HG02571 (cell line): ENCODE results near the gene SCUBE2.

Experiments
- ATAC-seq: cut with Tn5 transposase; IDR thresholded peaks from one replicate; pipeline ENCODE4 v1.9.1; 2021; ENCODE audit warnings: mild to moderate bottlenecking, moderate library complexity; ENCODE audit not compliant: unreplicated experiment

Gene SCUBE2

DNA sequence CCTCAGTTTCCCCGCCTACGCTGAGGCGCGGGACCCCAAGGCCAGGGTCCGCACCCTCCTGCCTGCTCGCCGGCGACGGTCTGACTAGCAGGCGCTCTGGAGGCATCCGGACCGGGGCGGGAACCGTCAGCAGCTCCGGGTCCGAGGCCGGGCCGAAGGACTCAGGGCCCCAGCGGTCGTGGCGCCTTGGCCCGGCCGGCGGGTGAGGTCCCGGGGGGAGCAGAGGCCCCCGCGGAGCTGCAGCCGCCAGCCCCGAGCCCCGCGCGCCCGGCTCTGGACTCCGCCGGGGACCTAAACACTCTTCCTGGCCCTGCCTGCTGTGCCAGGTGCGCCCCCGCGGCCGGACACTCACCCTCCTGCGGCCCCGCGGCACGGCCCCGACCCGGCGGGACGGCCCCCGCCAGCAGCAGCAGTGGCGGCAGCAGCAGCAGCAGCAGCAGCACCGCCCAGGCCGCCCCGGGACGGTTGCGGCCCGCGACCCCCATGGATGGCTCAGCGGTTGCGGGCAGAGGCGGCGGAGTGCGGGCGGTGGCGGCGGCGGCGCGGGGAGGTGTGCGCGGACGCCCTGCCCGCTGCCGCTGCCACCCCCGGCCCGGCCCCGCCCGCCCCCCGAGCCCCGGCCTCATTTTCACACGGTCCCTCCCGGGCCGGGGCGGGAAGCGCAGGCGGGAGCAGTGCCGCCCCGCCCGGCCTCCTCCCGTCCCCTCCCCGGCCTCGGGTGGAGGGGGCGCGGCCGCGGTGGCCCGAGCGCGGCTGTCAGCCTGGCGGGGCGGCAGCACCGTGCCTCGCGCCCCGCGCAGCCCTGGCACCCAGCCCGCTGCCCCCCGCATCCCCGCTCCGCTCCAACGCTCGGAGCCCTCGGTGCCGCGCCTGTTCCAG, at the start of gene SCUBE2:
TSS of gene SCUBE2 (minus strand) at position 556 of the 879 bp plus-strand sequence. CDS start at position 485, 71 bp downstream.
- no peak for ATAC-seq

GRCh38 chr11:9141186-9141585, 49.8 kb upstream of the SCUBE2 start:
- no peak for ATAC-seq

- ATAC-seq = no peak
Observed at GRCh38 chr11:9139628-9140357, 48.4 kb upstream of the SCUBE2 start.

DNA sequence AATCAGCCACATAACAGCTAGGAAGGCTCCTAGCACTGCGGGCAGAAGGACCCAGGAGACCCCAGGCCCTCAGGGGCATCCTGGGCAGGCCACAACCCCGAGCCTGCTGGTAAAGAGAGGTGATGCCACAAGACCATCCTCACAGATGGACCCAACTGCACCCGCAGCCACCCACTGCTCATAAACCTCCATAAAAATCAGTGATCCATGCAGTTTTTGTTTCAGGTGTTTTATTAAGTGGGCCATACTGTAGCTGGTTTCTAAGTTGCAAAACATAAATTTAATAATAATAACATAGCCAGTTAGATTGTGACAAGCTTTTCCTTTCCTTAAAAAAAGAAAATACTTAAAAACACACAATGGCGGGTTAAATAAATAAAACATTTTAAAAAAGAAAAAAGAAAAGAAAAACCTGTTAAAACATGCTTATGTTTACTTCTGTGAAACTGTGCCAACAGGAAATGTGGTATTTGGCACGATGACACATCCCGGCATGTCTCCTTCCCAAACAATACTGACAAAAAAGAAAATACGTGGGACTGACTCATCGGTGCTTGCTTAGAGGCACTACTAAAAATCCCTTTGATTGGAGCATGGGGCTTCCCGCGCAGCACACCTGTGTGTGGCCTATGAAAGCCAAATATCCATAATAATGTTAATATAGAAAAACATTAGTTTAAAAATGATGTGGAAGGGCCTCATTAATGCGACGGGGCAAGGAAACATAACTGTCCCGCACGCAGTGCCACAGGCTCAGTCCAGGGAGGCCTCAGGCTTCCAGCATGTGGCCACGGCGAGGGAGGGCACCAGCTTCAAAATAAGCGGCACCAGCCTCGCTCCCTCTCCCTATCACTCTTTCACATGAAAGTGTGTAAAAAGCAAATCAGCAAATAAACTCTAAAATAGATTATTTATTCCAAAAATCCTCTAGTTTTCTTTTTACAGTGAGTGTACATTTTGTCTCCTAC, 47.5 kb upstream of the SCUBE2 start:
- ATAC-seq = no peak

DNA sequence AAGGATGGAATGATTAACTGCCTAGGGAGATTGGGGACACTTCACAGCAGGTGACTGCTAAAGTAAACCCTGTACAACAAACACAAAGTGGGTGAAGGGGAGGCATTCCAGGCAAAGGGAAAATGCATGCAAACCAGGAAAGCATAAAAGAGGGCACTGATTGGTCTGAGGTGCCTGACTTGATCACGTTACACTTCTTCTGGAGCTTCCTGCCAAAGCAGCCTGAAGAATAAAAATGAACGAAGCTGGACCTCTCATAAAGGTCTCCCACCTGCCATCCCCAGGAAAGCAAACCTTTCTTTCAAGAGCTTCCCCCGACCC, 46.7 kb upstream of the SCUBE2 start:
- ATAC-seq = no peak

DNA sequence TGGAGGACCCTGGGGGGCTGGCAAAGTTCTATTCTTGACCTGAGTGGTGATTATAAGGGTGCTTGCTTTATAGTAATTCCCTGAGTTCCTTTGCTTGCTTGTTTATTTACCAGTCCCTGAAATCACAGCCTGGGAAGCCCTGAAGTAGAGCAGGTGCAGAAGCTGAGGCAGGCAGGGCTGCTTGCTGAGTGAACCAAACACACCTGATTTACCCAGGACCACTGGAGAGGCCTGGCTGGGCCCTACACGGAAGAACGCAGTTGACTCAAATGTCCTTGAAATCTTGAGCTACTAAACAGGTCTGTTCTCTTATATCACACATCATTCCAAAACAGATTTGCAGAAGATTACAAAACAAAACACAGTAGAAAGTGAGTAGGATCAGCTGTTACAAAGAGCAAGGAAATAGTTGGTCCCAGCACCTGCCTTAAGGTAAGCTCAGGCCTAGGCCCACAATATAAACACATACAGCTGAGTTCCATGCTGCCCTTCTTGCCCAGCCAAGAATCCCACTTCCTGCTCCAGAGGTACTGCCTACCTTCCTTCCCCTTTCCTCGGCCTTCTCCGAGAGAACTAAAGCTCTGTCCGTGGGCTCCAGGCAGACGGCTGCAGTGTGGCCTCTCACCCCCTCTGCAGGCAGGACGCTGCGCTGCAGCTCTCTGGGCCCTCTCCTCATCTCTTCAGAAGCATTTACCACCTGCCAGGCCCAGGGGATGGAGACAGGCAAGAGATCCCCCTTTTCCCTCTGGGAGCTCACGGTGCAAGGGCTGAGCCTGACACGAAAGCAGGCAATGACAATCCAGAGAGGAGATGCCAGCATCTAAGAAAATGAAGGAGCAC, 46.1 kb upstream of the SCUBE2 start:
- ATAC-seq = peak; percentile 81

- ATAC-seq = no peak
Observed at GRCh38 chr11:9136741-9137140, 45.3 kb upstream of the SCUBE2 start.

DNA sequence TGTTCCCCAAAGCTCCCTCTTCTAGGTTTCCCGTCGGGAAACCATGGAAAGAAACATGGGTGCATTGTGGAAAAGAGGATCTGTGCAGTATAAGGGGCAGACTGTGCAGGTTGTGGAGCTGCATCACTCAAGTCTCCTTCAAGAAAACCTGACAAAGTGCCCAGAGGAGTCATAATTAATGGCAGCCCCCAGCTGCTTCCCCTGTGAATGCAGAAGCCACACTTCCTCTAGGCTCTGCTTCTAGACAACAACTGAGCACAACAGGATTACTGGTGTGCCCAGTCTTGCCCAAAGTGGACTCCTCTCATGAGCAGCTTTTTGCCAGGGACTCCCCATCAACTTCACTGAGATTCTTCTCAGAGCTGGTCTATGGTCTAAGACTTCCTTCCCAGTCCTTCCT, 42.6 kb upstream of the SCUBE2 start:
- no peak for ATAC-seq

GRCh38 chr11:9132203-9132878, 40.9 kb upstream of the SCUBE2 start:
- no peak for ATAC-seq

- ATAC-seq = no peak
Observed at GRCh38 chr11:9130297-9130696, 38.9 kb upstream of the SCUBE2 start.

DNA sequence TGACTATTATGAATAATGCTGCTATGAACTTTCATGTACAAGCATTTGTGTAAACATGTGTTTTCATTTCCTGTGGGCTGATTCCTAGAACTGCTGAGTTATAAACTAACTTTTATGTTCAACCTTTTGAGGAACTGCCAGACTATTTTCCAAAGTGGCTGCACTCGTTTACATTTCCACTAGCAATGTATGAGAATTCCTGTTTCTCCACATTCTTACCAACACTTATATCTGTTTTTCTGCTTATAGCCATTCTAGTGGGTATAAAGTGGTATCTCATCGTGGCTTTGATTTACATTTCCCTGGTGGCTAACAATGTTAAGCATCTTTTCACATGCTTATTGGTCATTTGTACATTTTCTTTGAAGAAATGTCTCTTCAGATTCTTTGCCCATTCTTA, 35.2 kb upstream of the SCUBE2 start:
- no peak for ATAC-seq

DNA sequence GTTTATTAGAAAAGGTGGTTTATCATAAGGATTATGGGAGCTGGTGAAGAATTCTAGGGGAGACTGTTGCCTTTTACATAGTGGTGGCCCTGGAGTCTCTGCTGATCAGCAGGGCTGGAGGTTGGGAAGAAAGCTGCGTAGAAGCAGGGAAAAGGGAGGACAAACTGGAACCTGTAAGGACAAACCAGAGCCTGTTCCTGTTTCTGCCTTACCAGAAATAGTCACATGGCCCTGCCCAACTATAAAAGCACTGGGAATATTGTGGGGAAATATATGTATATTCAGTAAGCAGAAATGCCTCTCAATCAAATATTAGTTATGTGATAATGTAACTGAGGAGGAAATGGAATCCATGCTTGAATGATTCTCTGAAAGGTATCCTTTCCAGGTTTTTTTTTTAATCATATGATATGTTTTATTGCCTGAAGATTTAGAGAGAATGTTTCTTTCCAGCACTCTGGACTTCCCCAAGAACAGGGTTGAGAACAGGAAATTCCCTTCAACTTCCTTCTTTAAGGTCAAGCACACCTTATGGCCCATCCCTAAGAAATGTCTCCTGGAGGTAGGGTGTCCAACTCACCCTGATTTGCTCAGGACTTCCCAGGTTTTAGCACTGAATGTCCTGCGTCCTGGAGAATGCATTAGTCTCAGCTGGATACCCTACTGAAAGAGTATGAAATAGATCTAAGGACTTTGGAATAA, 33.9 kb upstream of the SCUBE2 start:
- no peak for ATAC-seq

DNA sequence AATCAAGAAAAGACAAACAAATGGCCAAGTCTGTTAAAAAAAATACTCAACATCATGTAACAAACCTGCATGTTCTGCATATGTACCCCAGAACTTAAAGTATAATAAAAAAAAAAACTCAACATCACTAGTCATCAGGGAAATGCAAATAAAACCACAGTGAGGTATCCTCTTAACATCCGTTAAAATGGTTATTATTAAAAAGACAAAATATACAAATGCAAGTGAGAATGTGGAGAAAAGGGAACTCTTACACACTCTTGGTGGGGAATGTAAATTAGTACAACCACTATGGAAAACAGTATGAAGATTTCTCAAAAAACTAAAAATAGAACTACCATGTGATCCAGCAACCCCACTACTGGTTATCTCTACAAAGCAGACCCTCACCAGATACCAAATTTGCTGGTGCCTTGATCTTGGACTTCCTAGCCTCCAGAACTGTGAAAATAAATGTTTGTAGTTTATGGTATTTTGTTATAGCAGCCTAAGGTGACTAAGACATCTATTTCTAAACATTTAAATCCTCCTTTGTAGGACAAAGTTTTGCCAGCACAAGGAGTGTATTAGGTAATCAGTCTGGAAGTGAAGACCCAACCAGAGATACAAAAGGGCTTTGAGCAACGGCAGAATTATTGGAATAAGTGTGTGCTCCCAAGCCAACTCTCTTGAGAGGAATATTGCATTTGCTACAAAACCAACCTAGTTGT, 32.4 kb upstream of the SCUBE2 start:
- no peak for ATAC-seq

DNA sequence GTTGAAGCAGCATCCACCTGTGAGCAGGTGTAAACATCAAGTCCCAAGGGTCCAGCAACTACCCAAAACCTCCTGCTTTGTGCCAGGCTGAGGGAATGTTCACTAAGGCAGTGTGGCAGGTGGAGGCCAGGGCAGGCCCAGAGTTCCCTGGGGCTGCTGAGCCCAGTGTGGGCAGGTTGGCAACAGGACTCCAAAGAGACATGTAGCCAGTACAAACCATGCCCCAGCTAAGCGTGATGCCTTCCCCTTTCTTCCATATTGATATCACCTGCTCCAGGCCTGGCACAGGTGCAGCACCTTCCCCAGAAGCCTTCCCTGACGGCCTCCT, 30.0 kb upstream of the SCUBE2 start:
- ATAC-seq = no peak

GRCh38 chr11:9120664-9121468, 29.5 kb upstream of the SCUBE2 start:
- no peak for ATAC-seq

DNA sequence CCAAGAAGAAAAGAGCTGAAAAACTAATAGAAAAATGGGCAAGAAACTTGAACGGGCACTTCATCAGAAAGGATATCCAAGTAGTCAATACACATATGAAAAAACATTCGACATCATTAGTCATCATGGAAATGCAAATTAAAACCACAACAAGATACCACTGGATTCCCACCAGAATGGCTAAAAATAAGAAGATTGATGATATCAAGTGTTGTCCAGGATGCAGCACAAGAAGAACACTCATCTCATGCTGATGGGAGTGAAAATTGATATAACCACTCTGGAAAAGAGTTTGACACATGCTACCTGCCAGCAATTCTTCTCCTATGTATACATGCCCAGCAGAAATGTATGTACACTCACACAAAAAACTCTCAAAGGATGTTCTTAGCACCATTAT, 26.9 kb upstream of the SCUBE2 start:
- no peak for ATAC-seq

- ATAC-seq = no peak
Observed at GRCh38 chr11:9112075-9112474, 20.7 kb upstream of the SCUBE2 start.
